ENCODE measurements around the gene GPR158. TPM values are rescaled to one million over a fixed set of nuclear protein-coding genes. Genes with fewer than 3 reads are reported as not detected.

The GPR158 gene
- total and polyA plus RNA-seq, 2 of the 8 experiments (the other 6 are each of a cell fraction or from before 2014, with no cell fraction given): 0.14 to 0.78 TPM

DNA sequence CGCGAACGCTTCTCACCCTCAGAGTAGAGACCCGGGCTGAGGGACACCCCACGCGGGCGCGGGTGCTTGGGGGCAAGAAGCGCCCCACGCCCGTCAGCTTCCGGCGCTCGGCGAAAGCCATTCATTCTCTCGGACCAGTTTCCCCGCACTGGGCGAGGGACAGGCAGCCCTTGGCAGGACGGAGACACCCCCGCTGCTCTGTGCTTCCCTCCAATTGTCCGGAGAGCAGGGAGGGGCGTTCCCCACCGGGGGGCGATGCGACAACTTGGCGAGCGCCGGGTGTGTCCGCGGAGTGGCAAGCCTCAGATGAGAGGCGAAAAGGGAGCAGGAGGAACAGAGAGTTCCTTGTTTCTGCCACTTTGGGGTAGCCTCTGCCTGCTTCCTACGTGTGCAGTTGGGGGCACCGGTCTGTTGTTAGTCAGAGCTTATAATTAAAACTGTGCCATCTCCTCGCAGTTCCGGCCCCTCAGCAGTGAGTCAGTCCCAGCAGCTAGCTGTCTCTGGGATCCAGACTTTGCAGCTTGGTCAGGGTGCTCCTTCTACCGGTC lies 1.7 kb downstream of the GPR158 start:
- H3K79me1 ChIP-seq (ENCODE audit: low read depth, low read length): no peaks in the 10 kb centered on the region
- H3K56ac ChIP-seq (replicated peaks; ENCODE audit: insufficient read length, low read depth, low read length): no peak overlapping the region
- H3K27me3 ChIP-seq (replicated peaks in 1 of 4; ENCODE audit: control insufficient read depth in 3 of 4, extremely low read depth in 1 of 4, insufficient read depth in 3 of 4, low read length in 3 of 4): peaks cover 7 to 28% (median 27%) of the 10 kb centered on the region in 4 experiments; a peak in 6 of 7 replicates
- no peak overlapping the region for H2AK5ac ChIP-seq (ENCODE audit: low read depth, low read length)
- no peak overlapping the region for H2BK120ac ChIP-seq (replicated peaks; ENCODE audit: low read depth, low read length)
- H3K23ac ChIP-seq (ENCODE audit: insufficient read length): no peak overlapping the region
- H3K18ac ChIP-seq (ENCODE audit: extremely low read depth, low read length): no peak overlapping the region
- peaks cover 0 to 7% of the 10 kb centered on the region in 2 experiments for H4K20me1 ChIP-seq (replicated peaks in 1 of 2; ENCODE audit: control insufficient read depth in 1 of 2, insufficient read depth in 2 of 2, low read length in 2 of 2)
- H3K4me2 ChIP-seq (ENCODE audit: insufficient read depth in 1 of 2, low read depth in 2 of 2, low read length in 2 of 2): peak overlapping the region; percentile 87 to 99
- WGBS, 2 experiments (ENCODE audit: extremely low coverage in 1 of 2, insufficient coverage in 1 of 2, insufficient read length in 1 of 2, insufficient replicate concordance in 2 of 2, low coverage in 1 of 2, low lambda C conversion rate in 2 of 2, missing lambda C conversion rate in 1 of 2): 1% methylated on average over 31 of the region's 36 CpGs; no CpG with 5 or more reads in 1 of the 2 experiments
- peaks cover 22% of the 10 kb centered on the region; the same call in 1 of the 2 replicates for H3K23me2 ChIP-seq (ENCODE audit: low read depth, low read length)
- H4K91ac ChIP-seq (replicated peaks; ENCODE audit: insufficient read length, low read length): no peak overlapping the region
- H2AFZ ChIP-seq (ENCODE audit: low read length): peak overlapping the region; percentile 92
- H3K4me1 ChIP-seq (replicated peaks in 1 of 4; ENCODE audit: control insufficient read depth in 3 of 4, insufficient read depth in 4 of 4, low read length in 3 of 4): peaks cover 0 to 8% (median 5%) of the 10 kb centered on the region in 4 experiments; a peak in 6 of 7 replicates
- no peak for FAIRE-seq
- no peak overlapping the region for H3K27ac ChIP-seq (ENCODE audit: low read depth, low read length)
- no peak overlapping the region for H2BK15ac ChIP-seq (ENCODE audit: low read length)
- H3K4me3 ChIP-seq (ENCODE audit: extremely low read depth in 1 of 4, insufficient read depth in 2 of 4, low read depth in 3 of 4, low read length in 4 of 4): peak overlapping the region; percentile 63 to 93 (median 74)
- no peak for DNase-seq (ENCODE audit: low read depth in 1 of 2, low spot score in 2 of 2)
- H4K5ac ChIP-seq (ENCODE audit: insufficient read length, low read depth, low read length): no peak overlapping the region
- no peaks in the 10 kb centered on the region for H3K36me3 ChIP-seq (ENCODE audit: control insufficient read depth in 2 of 4, insufficient read depth in 4 of 4, low read length in 3 of 4)
- no peak overlapping the region for H3K9ac ChIP-seq (replicated peaks in 1 of 4; ENCODE audit: extremely low read depth in 1 of 4, low read depth in 3 of 4, low read length in 3 of 4)
- H2BK12ac ChIP-seq (ENCODE audit: low read depth, low read length): no peak overlapping the region
- POLR2A ChIA-PET (ENCODE audit: partially characterized antibody): interaction anchor here (0.9 kb wide), 1 partner anchor 224 kb away, joined by 3 read pairs; the partner anchor contains the start of gene PRTFDC1
- H3K4ac ChIP-seq (replicated peaks; ENCODE audit: insufficient read length, low read depth, low read length): no peak overlapping the region
- CTCF ChIA-PET (ENCODE audit: partially characterized antibody): interaction anchor here (0.6 to 4.0 kb wide), 4 partner anchors 12 to 834 kb away, joined by 3 to 16 read pairs (median 4); no protein-coding TSS in a partner anchor
- no peaks in the 10 kb centered on the region for H3K9me3 ChIP-seq (ENCODE audit: insufficient read depth in 2 of 2, low read depth in 1 of 2, low read length in 1 of 2)
- H3K79me2 ChIP-seq (ENCODE audit: control insufficient read depth in 1 of 2, insufficient read depth in 2 of 2, low read length in 2 of 2): no peaks in the 10 kb centered on the region
- no peak overlapping the region for H3K14ac ChIP-seq (ENCODE audit: insufficient read length)
- H4K8ac ChIP-seq (ENCODE audit: extremely low read depth, insufficient read depth, low read length): no peak overlapping the region; the same call in 1 of the 2 replicates
- no peak overlapping the region for H2BK5ac ChIP-seq (ENCODE audit: low read depth, low read length)
- no peak overlapping the region for H2BK20ac ChIP-seq (ENCODE audit: low read length)
- TF ChIP-seq CTBP2 (IDR thresholded peaks at IDR 0.05; ENCODE audit: borderline replicate concordance, insufficient read depth, insufficient read length, low read length): peak; percentile 37
- TF ChIP-seq, protein P1, sequence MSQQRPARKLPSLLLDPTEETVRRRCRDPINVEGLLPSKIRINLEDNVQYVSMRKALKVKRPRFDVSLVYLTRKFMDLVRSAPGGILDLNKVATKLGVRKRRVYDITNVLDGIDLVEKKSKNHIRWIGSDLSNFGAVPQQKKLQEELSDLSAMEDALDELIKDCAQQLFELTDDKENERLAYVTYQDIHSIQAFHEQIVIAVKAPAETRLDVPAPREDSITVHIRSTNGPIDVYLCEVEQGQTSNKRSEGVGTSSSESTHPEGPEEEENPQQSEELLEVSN (IDR thresholded peaks at IDR 0.05): no peak; the same call in 1 of the 2 replicates
- TF ChIP-seq KDM5A (IDR thresholded peaks at IDR 0.05; ENCODE audit: low read length): no peak
- TF ChIP-seq KDM4A (IDR thresholded peaks at IDR 0.05; ENCODE audit: low read depth, low read length, severe bottlenecking): peak; percentile 24
- TF ChIP-seq, protein P2, sequence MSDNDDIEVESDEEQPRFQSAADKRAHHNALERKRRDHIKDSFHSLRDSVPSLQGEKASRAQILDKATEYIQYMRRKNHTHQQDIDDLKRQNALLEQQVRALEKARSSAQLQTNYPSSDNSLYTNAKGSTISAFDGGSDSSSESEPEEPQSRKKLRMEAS (IDR thresholded peaks at IDR 0.05): 0 out of 2 replicates have a peak, but pooled peaks have one; percentile 25
- no peak for TF ChIP-seq BACH1 (IDR thresholded peaks at IDR 0.05; ENCODE audit: low read length)
- TF ChIP-seq CHD1 (IDR thresholded peaks at IDR 0.05; ENCODE audit: low read depth, low read length): no peak
- no peak for TF ChIP-seq POU5F1 (IDR thresholded peaks at IDR 0.05; ENCODE audit: low read depth, low read length)
- no peak for TF ChIP-seq YY1 (IDR thresholded peaks at IDR 0.05; ENCODE audit: low read depth, low read length)
- no peak for TF ChIP-seq NRF1 (IDR thresholded peaks at IDR 0.05; ENCODE audit: low read depth, low read length)
- no peak for TF ChIP-seq RAD21 (IDR thresholded peaks at IDR 0.05 in 1 of 2, conservative IDR thresholded peaks at IDR 0.05 in 1 of 2; ENCODE audit: low read depth in 2 of 2, low read length in 2 of 2)
- no peak for TF ChIP-seq TAF7 (optimal IDR thresholded peaks at IDR 0.05; ENCODE audit: borderline replicate concordance, low read depth, low read length)
